Adrenal gland (tissue), 12 donors: ENCODE results near the gene COQ10A. TPM values are rescaled to one million over a fixed set of nuclear protein-coding genes. Genes with fewer than 3 reads are reported as not detected.
A peak's percentile ranks its signal among the peaks of the same experiment; 100 is the strongest.

Source experiments
- DNase-seq, 7 donors: peaks; one replicate each; pipeline ENCODE4 v3.0.0-alpha.2; 2019 to 2020
- H3K27ac ChIP-seq, 5 donors: fragments of 200-600 bp; sonication (generic) in 4 of 5; 1 replicate in 3 of 5; 2 replicates in 2 of 5; pipeline versions ENCODE4 v1.5.1 to v1.8.0; 2016 to 2020; ENCODE audit warnings: mild to moderate bottlenecking in 1 of 5
- H3K27me3 ChIP-seq: fragments of 200-600 bp; 2 replicates; pipeline ENCODE4 v1.8.0; 2021
- H3K36me3 ChIP-seq, 2 donors: fragments of 200-600 bp; replicated peaks in 1 of 2; 1 replicate in 1 of 2; 2 replicates in 1 of 2; pipeline versions ENCODE4 v1.5.1 to v1.8.0; 2018 to 2022
- H3K4me1 ChIP-seq, 2 donors: fragments of 200-600 bp; replicated peaks in 1 of 2; 1 replicate in 1 of 2; 2 replicates in 1 of 2; pipeline versions ENCODE4 v1.5.1 to v1.8.0; 2018 to 2021
- H3K4me3 ChIP-seq, 4 donors: fragments of 200-600 bp; sonication (generic) in 3 of 4; one replicate each; pipeline ENCODE4 v1.5.1; 2016 to 2018
- H3K9me3 ChIP-seq, 3 donors: fragments of 200-600 bp; sonication (generic) in 1 of 3; replicated peaks in 1 of 3; 1 replicate in 2 of 3; 2 replicates in 1 of 3; pipeline versions ENCODE4 v1.5.1 to v1.8.0; 2016 to 2021
- CTCF ChIP-seq, 6 experiments: fragments of 450-650 bp in 4 of 6; fragments of 200-600 bp in 2 of 6; sonication (generic) in 1 of 6; IDR thresholded peaks; 1 replicate in 5 of 6; 2 replicates in 1 of 6; pipeline versions ENCODE4 v1.5.1 to v1.8.0; 2016 to 2021; ENCODE audit warnings: antibody characterized with exemption in 6 of 6, mild to moderate bottlenecking in 2 of 6, moderate library complexity in 1 of 6
- POLR2A ChIP-seq, 2 donors: fragments of 450-650 bp; IDR thresholded peaks; one replicate each; pipeline ENCODE4 v1.6.1; 2017; ENCODE audit warnings: antibody characterized with exemption in 2 of 2, mild to moderate bottlenecking in 2 of 2, moderate library complexity in 1 of 2
- WGBS, 4 donors: extraction: QIAGEN DNeasy Blood & Tissue Kit in 2 of 4; methylation state at CpG; one replicate each; pipeline versions ENCODE4 v1.1.5 to v1.1.7; 2013 to 2017; 5-methylcytosine and 5-hydroxymethylcytosine counted together
- intact Hi-C, 2 donors: fragments of 100-400 bp; cut with DNase I; formaldehyde crosslinking; loops; one replicate each; pipeline versions ENCODE4 v1.14.1 to v1.15.0; 2022 to 2023
- polyA plus RNA-seq, 3 donors: library from polyadenylated mRNA; stranded (reverse); fragments of 200-250 nt in 2 of 3; fragments of 350-450 nt in 1 of 3; fragmentation: Illumina TruSeq in 1 of 3; extraction: RNeasy Lipid Tissue Mini Kit (QIAGEN cat#74804) in 1 of 3; gene quantifications; one replicate each; pipeline ENCODE4 v1.2.3, GENCODE V29; 2013 to 2014
- total RNA-seq, 9 donors: library from RNA; depleted of rRNA in 4 of 9; stranded (reverse); fragments of >200 nt in 4 of 9; fragments of 120-200 nt in 1 of 9; fragmentation: NEBNext Ultra II Directional in 1 of 9; extraction: Animal tissue kit (Norgen Biotek cat#: 25700) in 1 of 9; gene quantifications; one replicate each; pipeline versions ENCODE4 v1.1.0 to v1.2.4, GENCODE V29; 2013 to 2023
- donor health status: healthy with polysubstance abuse.
- donor health status: Bipolar disorder and iron deficiency.
- donor health status: DM: yes; HTN: yes; CAD: no.
- donor health status: DM: no; HTN: no; CAD: no.
- donor health status: DM: no; HTN: no; CAD: no.
- donor health status: DM: yes; HTN: yes; CAD: no.

Gene COQ10A
- total and polyA plus RNA-seq, 12 donors: 24.2 to 65.1 (median 35.1) TPM

GRCh38 chr12:56293795-56294194 lies 27.1 kb downstream of the COQ10A start:
- H3K4me1 ChIP-seq: peaks cover 26 to 27% of the 10 kb centered on the region in 2 donors
- TF ChIP-seq POLR2A (IDR thresholded peaks at IDR 0.05): no peak
- TF ChIP-seq CTCF (IDR thresholded peaks at IDR 0.05): no peak
- H3K36me3 ChIP-seq: peaks cover 0 to 23% of the 10 kb centered on the region in 2 donors
- no peaks in the 10 kb centered on the region for H3K27me3 ChIP-seq
- no peak for DNase-seq
- intact Hi-C loops: no loop called here
- no peak overlapping the region for H3K4me3 ChIP-seq
- H3K9me3 ChIP-seq: no peaks in the 10 kb centered on the region
- peak overlapping the region in 1 of 5 donors; percentile 32 for H3K27ac ChIP-seq
- WGBS, 4 donors: 58 to 69% (median 62%) methylated on average over 5 of the region's 5 CpGs

DNA sequence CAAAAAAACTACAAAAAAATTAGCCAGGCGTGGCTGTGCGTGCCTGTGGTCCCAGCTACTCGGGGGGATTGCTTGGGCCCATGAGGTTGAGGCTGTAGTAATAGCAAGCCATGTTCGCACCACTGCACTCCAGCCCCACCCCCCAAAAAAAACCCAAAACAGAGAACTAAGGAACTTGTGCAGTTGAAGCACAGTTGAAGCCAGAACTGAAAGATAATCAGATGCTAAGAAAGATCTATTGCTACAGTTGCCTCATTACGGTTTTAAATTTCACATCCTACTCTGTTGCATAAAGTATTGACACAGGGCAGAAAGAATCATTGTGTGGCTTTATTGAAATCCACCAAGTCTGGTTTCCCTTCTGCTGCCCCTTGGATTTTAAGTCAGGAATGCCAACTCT lies 29.6 kb downstream of the COQ10A start:
- H3K27ac ChIP-seq: no peak overlapping the region
- H3K36me3 ChIP-seq: peaks cover 0 to 13% of the 10 kb centered on the region in 2 donors
- no peaks in the 10 kb centered on the region for H3K27me3 ChIP-seq
- WGBS, 4 donors: 75 to 88% (median 76%) methylated on average over 5 of the region's 5 CpGs
- DNase-seq: no peak
- intact Hi-C loops: no loop called here
- H3K9me3 ChIP-seq: no peaks in the 10 kb centered on the region
- peaks cover 40 to 42% of the 10 kb centered on the region in 2 donors for H3K4me1 ChIP-seq
- H3K4me3 ChIP-seq: no peak overlapping the region
- TF ChIP-seq CTCF (IDR thresholded peaks at IDR 0.05) (no peak), POLR2A (IDR thresholded peaks at IDR 0.05) (no peak)

DNA sequence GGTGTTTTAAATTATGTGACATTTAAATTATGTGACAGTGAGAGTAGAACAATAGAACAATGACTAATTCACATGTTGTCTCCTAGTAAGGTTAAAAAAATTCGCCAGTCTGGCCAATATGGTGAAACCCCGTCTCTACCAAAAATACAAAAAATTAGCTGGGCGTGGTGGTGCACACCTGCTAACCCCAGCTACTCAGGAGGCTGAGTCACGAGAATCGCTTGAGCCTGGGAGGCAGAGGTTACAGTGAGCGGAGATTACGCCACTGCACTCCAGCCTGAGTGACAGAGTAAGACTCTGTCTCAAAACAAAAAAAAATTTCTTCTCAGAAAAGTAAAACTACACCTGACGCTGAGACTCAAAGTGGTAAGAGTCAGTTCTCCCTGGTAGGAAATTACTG lies 30.7 kb downstream of the COQ10A start:
- H3K27ac ChIP-seq: peak overlapping the region in 2 of 5 donors; percentile 23 to 29
- DNase-seq: no peak
- H3K9me3 ChIP-seq: no peaks in the 10 kb centered on the region
- H3K4me1 ChIP-seq: peaks cover 48 to 53% of the 10 kb centered on the region in 2 donors
- H3K27me3 ChIP-seq: no peaks in the 10 kb centered on the region
- H3K4me3 ChIP-seq: no peak overlapping the region
- intact Hi-C loops: no loop called here
- H3K36me3 ChIP-seq: peaks cover 0 to 9% of the 10 kb centered on the region in 2 donors
- no peak for TF ChIP-seq POLR2A (IDR thresholded peaks at IDR 0.05)
- no peak for TF ChIP-seq CTCF (IDR thresholded peaks at IDR 0.05)
- WGBS, 4 donors: 85 to 91% (median 87%) methylated on average over 8 of the region's 8 CpGs

- H3K27me3 ChIP-seq: no peaks in the 10 kb centered on the region
- H3K9me3 ChIP-seq: no peaks in the 10 kb centered on the region
- intact Hi-C loops: no loop called here
- peak overlapping the region in 4 of 5 donors; percentile 84 to 95 (median 92) for H3K27ac ChIP-seq
- DNase-seq: no peak
- WGBS, 4 donors: 60 to 67% (median 62%) methylated on average over 5 of the region's 5 CpGs
- TF ChIP-seq POLR2A (IDR thresholded peaks at IDR 0.05) (no peak), CTCF (IDR thresholded peaks at IDR 0.05) (no peak)
- H3K4me1 ChIP-seq: peaks cover 48 to 61% of the 10 kb centered on the region in 2 donors
- peaks cover 0 to 9% of the 10 kb centered on the region in 2 donors for H3K36me3 ChIP-seq
- peak overlapping the region in 3 of 4 donors; percentile 63 to 89 (median 84) for H3K4me3 ChIP-seq
Measured at GRCh38 chr12:56298828-56299227, 32.1 kb downstream of the COQ10A start.
